Erythroblast (primary cell): ENCODE results near the gene COP1.

ENCODE experiments used
- GATA1 ChIP-seq: IDR thresholded peaks from 2 replicates; pipeline ENCODE4 v1.6.1; 2011; ENCODE audit warnings: low read depth, mild to moderate bottlenecking, control low read depth, low read length, moderate library complexity
- POLR2A ChIP-seq: IDR thresholded peaks from 2 replicates; pipeline ENCODE4 v1.6.1; 2011; ENCODE audit warnings: mild to moderate bottlenecking, low read length

DNA sequence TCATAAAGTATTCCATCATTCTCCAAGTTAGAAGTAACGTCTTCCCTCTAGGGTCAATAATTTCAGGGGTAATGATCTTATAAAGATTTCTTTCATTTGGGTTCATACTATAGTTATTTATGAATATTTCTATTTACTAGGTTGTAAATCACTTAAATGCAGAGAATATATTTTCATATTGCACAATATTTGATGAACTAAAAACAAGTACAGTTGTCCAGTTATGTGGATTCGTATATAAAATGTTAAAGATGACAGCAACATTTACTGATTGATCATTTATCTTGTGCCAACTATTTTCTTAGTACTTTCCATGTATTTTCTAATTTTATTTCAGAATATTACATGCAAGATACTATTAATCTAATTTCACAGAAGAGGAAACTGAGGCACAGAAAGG lies 243.3 kb downstream of the COP1 start:
- TF ChIP-seq POLR2A (no peak), GATA1 (no peak)
